ENCODE results near the gene CARD11. TPM values are rescaled to one million over a fixed set of nuclear protein-coding genes. Genes with fewer than 3 reads are reported as not detected.

CARD11 gene
- total and polyA plus RNA-seq, 2 donors (not counting 1 experiment from before 2014, with no cell fraction given): 0.02 TPM; not detected in 1

- no peak for DNase-seq (ENCODE audit: low read depth in 2 of 2)
- H2AFZ ChIP-seq (ENCODE audit: low read length): no peak overlapping the region
- no peaks in the 10 kb centered on the region for H3K36me3 ChIP-seq (ENCODE audit: control insufficient read depth, insufficient read depth, low read length)
- no peaks in the 10 kb centered on the region for H4K20me1 ChIP-seq (ENCODE audit: control insufficient read depth, extremely low read depth, insufficient read depth, low read length)
- H3K79me2 ChIP-seq (ENCODE audit: control insufficient read depth, insufficient read depth, low read length): no peaks in the 10 kb centered on the region
- H3K4me1 ChIP-seq (ENCODE audit: control insufficient read depth, extremely low read depth, insufficient read depth, low read length): no peaks in the 10 kb centered on the region
- no peaks in the 10 kb centered on the region for H3K9me3 ChIP-seq (ENCODE audit: control insufficient read depth, insufficient read depth, low read depth, low read length)
- H3K27me3 ChIP-seq (ENCODE audit: control insufficient read depth, insufficient read depth, low read length): no peaks in the 10 kb centered on the region
- no peak overlapping the region for H3K4me3 ChIP-seq (replicated peaks in 1 of 4; ENCODE audit: control extremely low read depth in 1 of 4, insufficient read depth in 1 of 4, low read depth in 3 of 4, low read length in 4 of 4)
- no peak overlapping the region for H3K27ac ChIP-seq (ENCODE audit: insufficient read depth, low read length)
- no peak overlapping the region for H3K9ac ChIP-seq (ENCODE audit: insufficient read depth, low read length)
- H3K4me2 ChIP-seq (ENCODE audit: extremely low read depth, insufficient read depth, low read length): no peak overlapping the region
- no peak for TF ChIP-seq CTCF (conservative IDR thresholded peaks at IDR 0.05 in 1 of 2, IDR thresholded peaks at IDR 0.05 in 1 of 2; ENCODE audit: low read depth in 1 of 2, low read length in 2 of 2)
Observed at GRCh38 chr7:2993868-2994267, 49.8 kb downstream of the CARD11 start.

- Histone ChIP-seq H4K20me1 (ENCODE audit: control insufficient read depth, extremely low read depth, insufficient read depth, low read length) (no peaks in the 10 kb centered on the region), H3K9me3 (ENCODE audit: control insufficient read depth, insufficient read depth, low read depth, low read length) (no peaks in the 10 kb centered on the region), H3K27ac (ENCODE audit: insufficient read depth, low read length) (no peak overlapping the region), H2AFZ (ENCODE audit: low read length) (no peak overlapping the region), H3K27me3 (ENCODE audit: control insufficient read depth, insufficient read depth, low read length) (no peaks in the 10 kb centered on the region), H3K4me1 (ENCODE audit: control insufficient read depth, extremely low read depth, insufficient read depth, low read length) (no peaks in the 10 kb centered on the region), H3K4me3 (replicated peaks in 1 of 4; ENCODE audit: control extremely low read depth in 1 of 4, insufficient read depth in 1 of 4, low read depth in 3 of 4, low read length in 4 of 4) (no peak overlapping the region), H3K79me2 (ENCODE audit: control insufficient read depth, insufficient read depth, low read length) (no peaks in the 10 kb centered on the region), H3K4me2 (ENCODE audit: extremely low read depth, insufficient read depth, low read length) (no peak overlapping the region), H3K9ac (ENCODE audit: insufficient read depth, low read length) (no peak overlapping the region), H3K36me3 (ENCODE audit: control insufficient read depth, insufficient read depth, low read length) (no peaks in the 10 kb centered on the region)
- TF ChIP-seq CTCF (conservative IDR thresholded peaks at IDR 0.05 in 1 of 2, IDR thresholded peaks at IDR 0.05 in 1 of 2; ENCODE audit: low read depth in 1 of 2, low read length in 2 of 2) (no peak), EZH2 (IDR thresholded peaks at IDR 0.05; ENCODE audit: low read length, missing control alignments) (no peak)
- no peak for DNase-seq (ENCODE audit: low read depth in 2 of 2)
Observed at GRCh38 chr7:2993396-2993795, 50.3 kb downstream of the CARD11 start.

GRCh38 chr7:2990949-2991470 is 52.7 kb downstream of the CARD11 start:
- H3K27ac ChIP-seq (ENCODE audit: insufficient read depth, low read length): no peak overlapping the region
- H3K9me3 ChIP-seq (ENCODE audit: control insufficient read depth, insufficient read depth, low read depth, low read length): no peaks in the 10 kb centered on the region
- H3K4me1 ChIP-seq (ENCODE audit: control insufficient read depth, extremely low read depth, insufficient read depth, low read length): no peaks in the 10 kb centered on the region
- no peak overlapping the region for H3K4me3 ChIP-seq (replicated peaks in 1 of 4; ENCODE audit: control extremely low read depth in 1 of 4, insufficient read depth in 1 of 4, low read depth in 3 of 4, low read length in 4 of 4)
- no peaks in the 10 kb centered on the region for H4K20me1 ChIP-seq (ENCODE audit: control insufficient read depth, extremely low read depth, insufficient read depth, low read length)
- no peak for DNase-seq (ENCODE audit: low read depth in 2 of 2)
- no peaks in the 10 kb centered on the region for H3K79me2 ChIP-seq (ENCODE audit: control insufficient read depth, insufficient read depth, low read length)
- H2AFZ ChIP-seq (ENCODE audit: low read length): no peak overlapping the region
- no peak overlapping the region for H3K9ac ChIP-seq (ENCODE audit: insufficient read depth, low read length)
- no peak for TF ChIP-seq CTCF (conservative IDR thresholded peaks at IDR 0.05 in 1 of 2, IDR thresholded peaks at IDR 0.05 in 1 of 2; ENCODE audit: low read depth in 1 of 2, low read length in 2 of 2)
- TF ChIP-seq EZH2 (IDR thresholded peaks at IDR 0.05; ENCODE audit: low read length, missing control alignments): no peak
- H3K4me2 ChIP-seq (ENCODE audit: extremely low read depth, insufficient read depth, low read length): no peak overlapping the region
- H3K36me3 ChIP-seq (ENCODE audit: control insufficient read depth, insufficient read depth, low read length): no peaks in the 10 kb centered on the region
- H3K27me3 ChIP-seq (ENCODE audit: control insufficient read depth, insufficient read depth, low read length): no peaks in the 10 kb centered on the region

All from fibroblast of lung (primary cell).